SK-N-SH treated with all-trans-retinoic acid at 6 μM for 48 hours (cell line): ENCODE results near the gene LYRM1.

Experiments used
- ATAC-seq: fragments of 200-7000 bp; cut with Tn5 transposase; 3 replicates; pipeline ENCODE4 v1.9.1; 2020; ENCODE audit warnings: mild to moderate bottlenecking, moderate library complexity
- ARNTL ChIP-seq: fragments of 450-650 bp; formaldehyde crosslinking; IDR thresholded peaks from 2 replicates; pipeline ENCODE4 v1.5.0; 2020; ENCODE audit warnings: low read depth, mild to moderate bottlenecking, moderate library complexity, borderline replicate concordance
- BACH2 ChIP-seq: fragments of 250-450 bp; sonication (Bioruptor Pico); IDR thresholded peaks from 2 replicates; pipeline ENCODE4 v1.9.0; 2021; ENCODE audit warnings: mild to moderate bottlenecking, borderline replicate concordance
- CREB5 ChIP-seq: fragments of 250-450 bp; sonication (Bioruptor Pico); IDR thresholded peaks from 2 replicates; pipeline ENCODE4 v1.5.1; 2020; ENCODE audit warnings: low read depth, mild to moderate bottlenecking, moderate library complexity
- CSDC2 ChIP-seq: fragments of 250-450 bp; sonication (Bioruptor Pico); IDR thresholded peaks from 2 replicates; pipeline ENCODE4 v1.5.0; 2020; ENCODE audit warnings: mild to moderate bottlenecking, moderate library complexity
- ESRRG ChIP-seq: fragments of 250-450 bp; sonication (Bioruptor Pico); IDR thresholded peaks from 2 replicates; pipeline ENCODE4 v1.6.1; 2021; ENCODE audit warnings: mild to moderate bottlenecking
- GLIS3 ChIP-seq: fragments of 250-450 bp; sonication (Bioruptor Pico); IDR thresholded peaks from 2 replicates; pipeline ENCODE4 v1.5.0; 2020; ENCODE audit warnings: mild to moderate bottlenecking, moderate library complexity
- OSR1 ChIP-seq: fragments of 250-450 bp; sonication (Bioruptor Pico); IDR thresholded peaks from 2 replicates; pipeline ENCODE4 v1.8.0; 2022; ENCODE audit warnings: moderate library complexity, mild to moderate bottlenecking, inconsistent platforms
- RARB ChIP-seq: fragments of 250-450 bp; sonication (Bioruptor Pico); IDR thresholded peaks from 2 replicates; pipeline ENCODE4 v1.8.0; 2021; ENCODE audit warnings: mild to moderate bottlenecking, moderate library complexity
- SNAI2 ChIP-seq: fragments of 250-450 bp; sonication (Bioruptor Pico); IDR thresholded peaks from 2 replicates; pipeline ENCODE4 v1.5.0; 2020; ENCODE audit warnings: mild to moderate bottlenecking, moderate library complexity
- TCF4 ChIP-seq: fragments of 250-450 bp; sonication (Bioruptor Pico); IDR thresholded peaks from 2 replicates; pipeline ENCODE4 v1.8.0; 2021; ENCODE audit warnings: mild to moderate bottlenecking, moderate library complexity, borderline replicate concordance
- TOX ChIP-seq: fragments of 250-450 bp; sonication (Bioruptor Pico); IDR thresholded peaks from 2 replicates; pipeline ENCODE4 v1.8.0; 2021; ENCODE audit warnings: mild to moderate bottlenecking, moderate library complexity, borderline replicate concordance
- TSHZ2 ChIP-seq: fragments of 250-450 bp; sonication (Bioruptor Pico); IDR thresholded peaks from 2 replicates; pipeline ENCODE4 v1.5.0; 2020; ENCODE audit warnings: mild to moderate bottlenecking, moderate library complexity
- ZC3H10 ChIP-seq: fragments of 250-450 bp; sonication (Bioruptor Pico); IDR thresholded peaks from 2 replicates; pipeline ENCODE4 v1.5.1; 2021; ENCODE audit warnings: mild to moderate bottlenecking, moderate library complexity
- ZFP3 ChIP-seq: fragments of 250-450 bp; sonication (Bioruptor Pico); IDR thresholded peaks from 2 replicates; pipeline ENCODE4 v1.5.0; 2020; ENCODE audit warnings: mild to moderate bottlenecking, moderate library complexity
- ZFP30 ChIP-seq: fragments of 450-650 bp; formaldehyde crosslinking; IDR thresholded peaks from 2 replicates; pipeline ENCODE4 v1.5.0; 2022; ENCODE audit warnings: mild to moderate bottlenecking, moderate library complexity
- ZNF565 ChIP-seq: fragments of 450-650 bp; formaldehyde crosslinking; conservative IDR thresholded peaks from 2 replicates; pipeline ENCODE4 v1.5.0; 2020; ENCODE audit warnings: low read depth, mild to moderate bottlenecking, moderate library complexity
- ZNF70 ChIP-seq: fragments of 450-650 bp; formaldehyde crosslinking; IDR thresholded peaks from 2 replicates; pipeline ENCODE4 v1.5.0; 2020; ENCODE audit warnings: mild to moderate bottlenecking, moderate library complexity
- TF ChIP-seq, protein P1 (sequence below): fragments of 250-450 bp; sonication (Bioruptor Pico); IDR thresholded peaks from 2 replicates; pipeline ENCODE4 v1.8.0; 2020; ENCODE audit warnings: mild to moderate bottlenecking, moderate library complexity, borderline replicate concordance

The LYRM1 gene

GRCh38 chr16:20881503-20881878 is 19.1 kb upstream of the LYRM1 start (continued):
- TF ChIP-seq, protein P1, sequence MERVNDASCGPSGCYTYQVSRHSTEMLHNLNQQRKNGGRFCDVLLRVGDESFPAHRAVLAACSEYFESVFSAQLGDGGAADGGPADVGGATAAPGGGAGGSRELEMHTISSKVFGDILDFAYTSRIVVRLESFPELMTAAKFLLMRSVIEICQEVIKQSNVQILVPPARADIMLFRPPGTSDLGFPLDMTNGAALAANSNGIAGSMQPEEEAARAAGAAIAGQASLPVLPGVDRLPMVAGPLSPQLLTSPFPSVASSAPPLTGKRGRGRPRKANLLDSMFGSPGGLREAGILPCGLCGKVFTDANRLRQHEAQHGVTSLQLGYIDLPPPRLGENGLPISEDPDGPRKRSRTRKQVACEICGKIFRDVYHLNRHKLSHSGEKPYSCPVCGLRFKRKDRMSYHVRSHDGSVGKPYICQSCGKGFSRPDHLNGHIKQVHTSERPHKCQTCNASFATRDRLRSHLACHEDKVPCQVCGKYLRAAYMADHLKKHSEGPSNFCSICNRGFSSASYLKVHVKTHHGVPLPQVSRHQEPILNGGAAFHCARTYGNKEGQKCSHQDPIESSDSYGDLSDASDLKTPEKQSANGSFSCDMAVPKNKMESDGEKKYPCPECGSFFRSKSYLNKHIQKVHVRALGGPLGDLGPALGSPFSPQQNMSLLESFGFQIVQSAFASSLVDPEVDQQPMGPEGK = no peak
- TF ChIP-seq CSDC2 (CRISPR knock-in tag) (no peak), TOX (CRISPR knock-in tag) (no peak), ZNF565 (no peak), ZC3H10 (no peak), SNAI2 (CRISPR knock-in tag) (no peak), ZNF70 (no peak)

DNA sequence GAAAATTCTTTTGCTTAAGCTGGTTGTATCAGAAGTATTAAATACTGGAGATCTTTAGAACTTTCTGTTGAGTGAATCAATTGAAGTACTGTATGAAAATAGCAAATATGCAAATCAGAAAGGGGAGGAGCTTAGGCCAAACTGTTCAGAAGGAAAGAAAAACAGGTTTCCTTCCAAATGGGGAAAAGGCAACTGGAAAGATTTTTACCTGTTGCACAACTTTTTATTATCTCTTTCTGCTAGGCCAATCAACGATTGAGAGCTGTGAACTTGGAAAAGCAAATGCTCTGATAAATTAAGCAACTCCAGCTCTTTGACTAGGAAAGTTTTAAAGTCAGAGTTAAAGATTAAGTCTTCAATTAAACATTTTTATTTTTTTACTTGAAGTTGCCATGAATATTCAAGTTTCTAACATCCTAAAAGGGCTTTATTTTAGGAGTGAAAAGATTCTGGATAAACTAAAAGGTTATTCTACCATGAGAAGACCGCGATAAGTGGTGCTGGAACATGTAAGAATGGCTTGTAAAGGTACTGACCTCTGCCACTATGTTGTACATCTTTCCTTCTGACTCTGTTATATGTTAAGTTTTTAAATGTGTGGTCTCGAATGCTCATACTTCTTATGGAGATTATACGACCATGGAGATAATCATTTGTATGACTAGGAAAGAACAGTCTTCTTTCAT is 16.9 kb upstream of the LYRM1 start:
- no peak for ATAC-seq
- TF ChIP-seq ZNF565 (no peak), TCF4 (no peak), ZFP30 (CRISPR knock-in tag) (no peak)
- TF ChIP-seq, all 23 proteins: peak for 0

GRCh38 chr16:20884240-20884556 is 16.4 kb upstream of the LYRM1 start:
- TF ChIP-seq RARB (CRISPR knock-in tag) (no peak), SNAI2 (CRISPR knock-in tag) (no peak), OSR1 (CRISPR knock-in tag) (no peak), BACH2 (CRISPR knock-in tag) (no peak), ESRRG (CRISPR knock-in tag) (no peak), ZFP3 (CRISPR knock-in tag) (no peak), CREB5 (CRISPR knock-in tag) (no peak), ZFP30 (CRISPR knock-in tag) (no peak)
- TF ChIP-seq, protein P1 = no peak
- TF ChIP-seq, all 23 proteins: peak for 0
- no peak for ATAC-seq

DNA sequence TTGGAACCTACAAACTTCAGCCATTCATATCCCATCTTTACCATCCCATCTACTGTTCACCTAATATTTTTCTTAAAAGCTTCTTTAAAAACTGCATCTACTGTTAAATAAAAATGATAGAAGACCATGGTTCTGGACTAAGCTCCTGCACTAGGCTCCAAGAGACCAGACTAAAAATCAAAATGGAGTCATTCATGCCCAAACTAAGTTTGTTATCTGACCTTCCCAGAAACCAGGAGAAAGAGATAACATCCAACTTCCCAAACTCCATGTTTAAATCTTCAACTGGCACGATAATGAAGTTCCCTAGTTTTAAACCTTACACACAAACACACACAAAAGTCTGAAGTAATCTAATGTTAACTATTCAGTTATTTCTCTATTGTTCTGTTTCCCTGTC is 14.3 kb upstream of the LYRM1 start:
- no peak for ATAC-seq

GRCh38 chr16:20887207-20887606 is 13.4 kb upstream of the LYRM1 start:
- no peak for ATAC-seq
- TF ChIP-seq TSHZ2 (no peak), OSR1 (CRISPR knock-in tag) (no peak), GLIS3 (CRISPR knock-in tag) (no peak), ARNTL (no peak), ZFP3 (CRISPR knock-in tag) (no peak), TOX (CRISPR knock-in tag) (no peak), ZFP30 (CRISPR knock-in tag) (no peak)
- TF ChIP-seq, protein P1 = no peak

More for the DNA sequence above, 14.3 kb upstream of the LYRM1 start:
- TF ChIP-seq, protein P1 = no peak
